ENCODE measurements around the gene CCDC146. TPM values are rescaled to one million over a fixed set of nuclear protein-coding genes. Genes with fewer than 3 reads are reported as not detected.

The CCDC146 gene
- total RNA-seq, 1 experiment from 2014 or later: 0.72 TPM

- Histone ChIP-seq H2BK15ac (ENCODE audit: low read depth, low read length) (no peak overlapping the region), H3T11ph (ENCODE audit: low read length) (no peak overlapping the region), H2BK120ac (ENCODE audit: low read depth, low read length, poor library complexity, severe bottlenecking) (no peak overlapping the region), H3K23ac (ENCODE audit: insufficient read length, low read depth, low read length) (no peak overlapping the region), H4K20me1 (ENCODE audit: control insufficient read depth, insufficient read depth, insufficient read length) (no peaks in the 10 kb centered on the region), H3K9me3 (ENCODE audit: control insufficient read depth, low read depth, low read length) (no peaks in the 10 kb centered on the region), H4K91ac (ENCODE audit: insufficient read length, low read depth, low read length) (no peak overlapping the region), H3K23me2 (ENCODE audit: insufficient read length, low read depth, low read length, poor library complexity, severe bottlenecking) (no peaks in the 10 kb centered on the region), H2AK5ac (ENCODE audit: insufficient read length, low read length) (no peak overlapping the region), H4K8ac (replicated peaks; ENCODE audit: insufficient read length, low read depth, low read length) (no peak overlapping the region), H4K5ac (ENCODE audit: insufficient read length, low read depth, low read length) (no peak overlapping the region), H3K27ac (ENCODE audit: insufficient read length, low read depth, low read length) (no peak overlapping the region), H3K18ac (ENCODE audit: insufficient read length, low read depth, low read length) (no peak overlapping the region), H2BK12ac (ENCODE audit: insufficient read length, low read depth, low read length) (no peak overlapping the region), H3K79me2 (ENCODE audit: insufficient read depth, low read length) (no peaks in the 10 kb centered on the region), H2AFZ (ENCODE audit: low read length) (no peak overlapping the region), H3K56ac (ENCODE audit: insufficient read length, low read depth, low read length) (no peak overlapping the region), H3K27me3 (ENCODE audit: insufficient read depth, low read length) (no peaks in the 10 kb centered on the region), H3K79me1 (ENCODE audit: insufficient read depth, low read depth, low read length, poor library complexity, severe bottlenecking) (no peaks in the 10 kb centered on the region), H3K4me2 (ENCODE audit: insufficient read depth, insufficient read length, low read length) (no peak overlapping the region), H3K4ac (ENCODE audit: low read depth, low read length) (no peak overlapping the region), H3K9ac (ENCODE audit: extremely low read depth, insufficient read length, low read length) (no peak overlapping the region), H2BK20ac (ENCODE audit: low read depth, low read length, poor library complexity, severe bottlenecking) (no peak overlapping the region), H2BK5ac (ENCODE audit: insufficient read length, low read length) (no peak overlapping the region), H3K14ac (ENCODE audit: insufficient read depth, low read length) (no peak overlapping the region), H3K4me1 (ENCODE audit: insufficient read depth, low read length) (no peaks in the 10 kb centered on the region)
- H3K27ac Mint-ChIP-seq: no peak overlapping the region
- peaks cover 5 to 6% of the 10 kb centered on the region in 2 experiments; a peak in 3 of 5 replicates for H3K9me3 Mint-ChIP-seq
- peaks cover 2 to 5% of the 10 kb centered on the region in 2 experiments; a peak in 3 of 4 replicates for H3K4me1 Mint-ChIP-seq
- peaks cover 0 to 6% (median 0%) of the 10 kb centered on the region in 3 experiments; a peak in 3 of 7 replicates for H3K36me3 Mint-ChIP-seq (ENCODE audit: insufficient read depth in 1 of 3, low read depth in 3 of 3)
- no peaks in the 10 kb centered on the region for H3K27me3 Mint-ChIP-seq (ENCODE audit: low read depth)
- no peak overlapping the region for H3K4me3 Mint-ChIP-seq
- DNase-seq: no peak
- no CpG with 5 or more reads among the region's 4 CpGs for WGBS (ENCODE audit: extremely low coverage, insufficient read length, low lambda C conversion rate)
- TF ChIP-seq CTCF (conservative IDR thresholded peaks at IDR 0.05): peak; percentile 42; the same call in 2 of the 3 replicates
Measured at GRCh38 chr7:77293046-77293445, 170.6 kb downstream of the CCDC146 start.

Measured in H9 (cell line).